Endothelial cell of umbilical vein (primary cell): ENCODE measurements around the gene LGR6. TPM values are rescaled to one million over a fixed set of nuclear protein-coding genes. Genes with fewer than 3 reads are reported as not detected.

Experiments used
- BruUV-seq: library from RNA; stranded (reverse); fragments of 400-500 nt; replicated peaks from 2 replicates; lab custom pipeline; 2021; lab: Mats Ljungman, UMichigan
- CTCF ChIA-PET: fragments of 300-600, 350-600 bp; sonication (Branson Sonifier 250); formaldehyde crosslinking; loops from one replicate; lab custom pipeline; 2021; ENCODE audit warnings: antibody characterized with exemption, inconsistent platforms; lab: Charles Lee
- POLR2A ChIA-PET: fragments of 300-600, 350-600 bp; sonication (Branson Sonifier 250); formaldehyde crosslinking; loops from one replicate; lab custom pipeline; 2021; ENCODE audit warnings: antibody characterized with exemption, inconsistent platforms; lab: Charles Lee
- DNase-seq: peaks from one replicate; pipeline ENCODE4 v3.0.0-alpha.2; 2011; ENCODE audit warnings: low read depth, low spot score
- FAIRE-seq: peaks from 2 replicates; lab custom pipeline; 2011; peaks lifted over from hg19 to GRCh38; lab: Jason Lieb, UNC
- H2AFZ ChIP-seq: 2 replicates; pipeline ENCODE4 v1.6.0; 2012; ENCODE audit warnings: low read depth, low read length, control low read depth, inconsistent platforms
- H3K27ac ChIP-seq: 2 replicates; pipeline ENCODE4 v1.5.1; 2011; ENCODE audit warnings: low read depth, mild to moderate bottlenecking, control low read depth, low read length, moderate library complexity; ENCODE audit not compliant: insufficient read depth
- H3K27me3 ChIP-seq, 2 experiments: 2 replicates each; pipeline versions ENCODE4 v1.6.0 to v1.6.1; 2011; ENCODE audit warnings: low read length in 2 of 2, mixed read lengths in 1 of 2; ENCODE audit not compliant: control insufficient read depth in 2 of 2, insufficient read depth in 2 of 2
- H3K36me3 ChIP-seq, 2 experiments: 2 replicates in 1 of 2; 3 replicates in 1 of 2; pipeline ENCODE4 v1.5.1; 2011; ENCODE audit warnings: low read length in 2 of 2, mild to moderate bottlenecking in 1 of 2, moderate library complexity in 1 of 2; ENCODE audit not compliant: control insufficient read depth in 2 of 2, insufficient read depth in 2 of 2; ENCODE audit errors: extremely low read depth in 1 of 2
- H3K4me1 ChIP-seq: 3 replicates; pipeline ENCODE4 v1.5.1; 2011; ENCODE audit warnings: mild to moderate bottlenecking, low read length; ENCODE audit not compliant: control insufficient read depth, insufficient read depth; ENCODE audit errors: extremely low read depth
- H3K4me2 ChIP-seq: 2 replicates; pipeline ENCODE4 v1.6.1; 2011; ENCODE audit warnings: low read length, control low read depth, mixed read lengths; ENCODE audit not compliant: insufficient read depth
- H3K4me3 ChIP-seq, 3 experiments: fragments of 200-600 bp in 1 of 3; sonication (generic), shearing (Covaris generic) in 1 of 3; replicated peaks in 1 of 3; 2 replicates each; pipeline ENCODE4 v1.5.1; 2011 to 2016; ENCODE audit warnings: control low read depth in 3 of 3, low read length in 3 of 3, mild to moderate bottlenecking in 2 of 3, inconsistent platforms in 1 of 3, low read depth in 1 of 3, moderate library complexity in 1 of 3; ENCODE audit not compliant: insufficient read depth in 1 of 3
- H3K79me2 ChIP-seq: 2 replicates; pipeline ENCODE4 v1.6.0; 2012; ENCODE audit warnings: low read length, inconsistent platforms; ENCODE audit not compliant: control insufficient read depth, insufficient read depth
- H3K9ac ChIP-seq: replicated peaks from 2 replicates; pipeline ENCODE3; 2011; ENCODE audit warnings: low read length, control low read depth; ENCODE audit not compliant: insufficient read depth; ENCODE audit errors: extremely low read depth
- H3K9me1 ChIP-seq: replicated peaks from 3 replicates; pipeline ENCODE4 v1.6.0; 2011; ENCODE audit warnings: mild to moderate bottlenecking, low read length; ENCODE audit not compliant: control insufficient read depth, insufficient read depth; ENCODE audit errors: extremely low read depth
- H3K9me3 ChIP-seq: replicated peaks from 2 replicates; pipeline ENCODE4 v1.5.1; 2012; ENCODE audit warnings: low read length, inconsistent platforms; ENCODE audit not compliant: control insufficient read depth, insufficient read depth
- H4K20me1 ChIP-seq: replicated peaks from 2 replicates; pipeline ENCODE3; 2011; ENCODE audit warnings: mild to moderate bottlenecking, low read length; ENCODE audit not compliant: control insufficient read depth, insufficient read depth; ENCODE audit errors: extremely low read depth
- EZH2 ChIP-seq: IDR thresholded peaks from 2 replicates; pipeline ENCODE4 v1.6.1; 2012; ENCODE audit warnings: borderline replicate concordance, low read depth, mild to moderate bottlenecking, moderate library complexity, low read length, inconsistent platforms; ENCODE audit not compliant: severe bottlenecking
- FOS ChIP-seq: IDR thresholded peaks from 2 replicates; pipeline ENCODE4 v1.6.1; 2011; ENCODE audit warnings: mild to moderate bottlenecking, low read length, moderate library complexity, borderline replicate concordance; ENCODE audit not compliant: insufficient read depth
- GATA2 ChIP-seq: IDR thresholded peaks from 2 replicates; pipeline ENCODE4 v1.7.0; 2011; ENCODE audit warnings: low read depth, mild to moderate bottlenecking, moderate library complexity, mixed read lengths, low read length; ENCODE audit not compliant: insufficient read length, insufficient read depth
- JUN ChIP-seq: IDR thresholded peaks from 2 replicates; pipeline ENCODE4 v1.6.1; 2011; ENCODE audit warnings: borderline replicate concordance, low read depth; ENCODE audit not compliant: insufficient read length, insufficient read depth
- MYC ChIP-seq: IDR thresholded peaks from one replicate; pipeline ENCODE4 v1.6.1; 2011; ENCODE audit warnings: mild to moderate bottlenecking, low read depth, low read length
- POLR2A ChIP-seq: IDR thresholded peaks from 2 replicates; pipeline ENCODE4 v1.6.1; 2012; ENCODE audit warnings: low read depth, mild to moderate bottlenecking, control low read depth, low read length
- POLR2AphosphoS5 ChIP-seq: IDR thresholded peaks from 2 replicates; pipeline ENCODE4 v1.6.1; 2012; ENCODE audit warnings: low read depth, mild to moderate bottlenecking, control low read depth, low read length, moderate library complexity; ENCODE audit not compliant: insufficient read depth
- dilution Hi-C: fragments of 300-500 bp; cut with MboI; formaldehyde crosslinking; loops from one replicate; pipeline ENCODE4 v1.15.0; 2019; ENCODE audit warnings: low sequenced_read_pairs; ENCODE audit not compliant: extremely low pct_ligation_motif_present
- intact Hi-C: fragments of 100-400 bp; cut with micrococcal nuclease; formaldehyde crosslinking; loops from one replicate; pipeline ENCODE4 v1.10.0; 2022
- polyA plus RNA-seq, 4 experiments: library from polyadenylated mRNA; depleted of rRNA in 3 of 4; stranded (reverse) in 3 of 4; unstranded in 1 of 4; fragments of >200 nt; gene quantifications; 2 replicates each; pipeline versions ENCODE4 v1.2.1 to v1.2.3, GENCODE V29; 2011 to 2012; ENCODE audit warnings: missing spikeins in 1 of 4
- total RNA-seq: library from RNA; stranded (reverse); gene quantifications from 2 replicates; pipeline ENCODE4 v1.2.3, GENCODE V29; 2021
- TF ChIP-seq, protein P1 (sequence below), 2 donors: IDR thresholded peaks; 1 replicate in 1 of 2; 2 replicates in 1 of 2; pipeline ENCODE4 v1.5.1; 2011; ENCODE audit warnings: low read length in 2 of 2, mild to moderate bottlenecking in 2 of 2, moderate library complexity in 2 of 2, control low read depth in 1 of 2, inconsistent platforms in 1 of 2, low read depth in 1 of 2; ENCODE audit not compliant: insufficient read depth in 1 of 2; ENCODE audit errors: extremely low read depth in 1 of 2
- TF ChIP-seq, protein P2 (sequence below): IDR thresholded peaks from 2 replicates; pipeline ENCODE4 v1.6.1; 2011; ENCODE audit not compliant: insufficient read depth, insufficient read length

The LGR6 gene
- total and polyA plus RNA-seq, 2 donors (not counting 3 experiments of a cell fraction or from before 2014, with no cell fraction given): not detected

DNA sequence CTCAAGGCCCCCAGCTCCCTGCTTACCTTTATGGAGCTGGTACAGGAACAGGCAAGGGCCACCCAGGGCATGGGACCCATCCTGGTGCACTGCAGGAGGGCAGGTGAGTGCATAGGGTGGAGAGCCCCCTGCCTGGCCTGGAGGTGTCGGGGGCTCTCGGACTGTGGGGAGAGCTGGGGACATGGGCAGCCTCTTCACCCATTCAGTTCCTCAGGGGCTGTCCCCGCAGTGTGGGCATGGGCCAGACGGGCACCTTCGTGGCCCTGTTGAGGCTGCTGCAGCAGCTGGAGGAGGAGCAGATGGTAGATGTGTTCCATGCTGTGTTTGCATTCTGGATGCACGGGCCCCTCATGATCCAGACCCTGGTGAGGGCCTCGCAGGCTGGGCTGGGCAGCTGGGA, 7.3 kb upstream of the LGR6 start:
- Histone ChIP-seq H3K9me3 (no peaks in the 10 kb centered on the region), H3K4me1 (no peaks in the 10 kb centered on the region), H3K9me1 (no peaks in the 10 kb centered on the region), H3K27ac (no peak overlapping the region), H3K27me3 (peaks cover 4 to 8% of the 10 kb centered on the region in 2 experiments), H3K4me2 (no peak overlapping the region), H3K36me3 (no peaks in the 10 kb centered on the region), H4K20me1 (no peaks in the 10 kb centered on the region), H3K79me2 (no peaks in the 10 kb centered on the region), H3K9ac (no peak overlapping the region), H2AFZ (no peak overlapping the region), H3K4me3 (no peak overlapping the region)
- DNase-seq (no peak), FAIRE-seq (no peak)
- CTCF ChIA-PET: interaction anchor here (0.9 to 7.7 kb wide), 5 partner anchors 49 to 533 kb away, joined by 3 to 107 read pairs (median 4); no protein-coding TSS in a partner anchor
- dilution Hi-C loops (no loop called here), intact Hi-C loops (no loop called here)
- no peak for TF ChIP-seq EZH2
- no peak for TF ChIP-seq POLR2A
- no peak for TF ChIP-seq MYC
- TF ChIP-seq, protein P1, sequence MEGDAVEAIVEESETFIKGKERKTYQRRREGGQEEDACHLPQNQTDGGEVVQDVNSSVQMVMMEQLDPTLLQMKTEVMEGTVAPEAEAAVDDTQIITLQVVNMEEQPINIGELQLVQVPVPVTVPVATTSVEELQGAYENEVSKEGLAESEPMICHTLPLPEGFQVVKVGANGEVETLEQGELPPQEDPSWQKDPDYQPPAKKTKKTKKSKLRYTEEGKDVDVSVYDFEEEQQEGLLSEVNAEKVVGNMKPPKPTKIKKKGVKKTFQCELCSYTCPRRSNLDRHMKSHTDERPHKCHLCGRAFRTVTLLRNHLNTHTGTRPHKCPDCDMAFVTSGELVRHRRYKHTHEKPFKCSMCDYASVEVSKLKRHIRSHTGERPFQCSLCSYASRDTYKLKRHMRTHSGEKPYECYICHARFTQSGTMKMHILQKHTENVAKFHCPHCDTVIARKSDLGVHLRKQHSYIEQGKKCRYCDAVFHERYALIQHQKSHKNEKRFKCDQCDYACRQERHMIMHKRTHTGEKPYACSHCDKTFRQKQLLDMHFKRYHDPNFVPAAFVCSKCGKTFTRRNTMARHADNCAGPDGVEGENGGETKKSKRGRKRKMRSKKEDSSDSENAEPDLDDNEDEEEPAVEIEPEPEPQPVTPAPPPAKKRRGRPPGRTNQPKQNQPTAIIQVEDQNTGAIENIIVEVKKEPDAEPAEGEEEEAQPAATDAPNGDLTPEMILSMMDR (IDR thresholded peaks at IDR 0.05; ENCODE audit: extremely low read depth in 1 of 2, insufficient read depth in 1 of 2, low read depth in 1 of 2, low read length in 2 of 2): no peak
- TF ChIP-seq GATA2: no peak
- TF ChIP-seq FOS: no peak
- TF ChIP-seq, protein P2, sequence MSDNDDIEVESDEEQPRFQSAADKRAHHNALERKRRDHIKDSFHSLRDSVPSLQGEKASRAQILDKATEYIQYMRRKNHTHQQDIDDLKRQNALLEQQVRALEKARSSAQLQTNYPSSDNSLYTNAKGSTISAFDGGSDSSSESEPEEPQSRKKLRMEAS: no peak
- no peak for TF ChIP-seq JUN
- no peak for TF ChIP-seq POLR2AphosphoS5
- POLR2A ChIA-PET: no interaction called here
- BruUV-seq: no TSS peak
